ENCODE data around the gene TOMT.

The TOMT gene
- total RNA-seq = 0 reads per million in 4 experiments

- DNase-seq = no peak
Observed at GRCh38 chr11:72105888-72106287, at the start of gene TOMT. Gene TOMT, plus strand, starts transcription at chr11:72105924. Its CDS starts 28 bp downstream, at chr11:72105952.

- DNase-seq = no peak
Observed at GRCh38 chr11:72058416-72059034, 47.2 kb upstream of the TOMT start.

DNA sequence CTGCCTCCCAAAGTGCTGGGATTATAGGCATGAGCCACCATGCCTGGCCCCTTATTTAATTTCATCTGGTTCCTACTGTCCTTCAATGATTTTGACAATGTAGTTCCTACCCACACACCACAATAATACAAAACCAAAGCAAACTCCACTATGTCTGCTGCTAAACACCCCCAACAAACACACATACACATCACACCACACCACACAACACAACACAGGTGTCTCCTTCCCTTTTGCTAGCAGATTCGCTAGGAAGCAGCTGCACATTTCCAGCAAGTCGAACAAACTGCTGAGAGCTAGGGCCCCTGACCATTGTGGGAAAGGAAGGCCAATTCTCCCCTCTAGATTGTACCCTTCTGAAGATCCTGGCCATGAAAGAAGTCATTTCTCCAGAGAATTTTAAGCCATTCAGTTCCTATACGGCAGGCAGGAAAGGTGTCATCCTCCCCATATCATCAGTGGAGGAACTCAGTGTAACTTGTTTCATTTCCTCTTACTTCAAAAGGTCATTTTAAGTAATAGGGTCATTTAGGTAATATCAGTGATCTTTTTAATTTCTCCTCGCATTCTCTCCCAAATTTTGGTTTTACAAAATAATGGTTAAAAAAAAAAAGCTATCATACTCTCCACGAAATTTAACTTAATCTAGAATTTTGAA is 43.9 kb upstream of the TOMT start:
- no peak for DNase-seq

DNA sequence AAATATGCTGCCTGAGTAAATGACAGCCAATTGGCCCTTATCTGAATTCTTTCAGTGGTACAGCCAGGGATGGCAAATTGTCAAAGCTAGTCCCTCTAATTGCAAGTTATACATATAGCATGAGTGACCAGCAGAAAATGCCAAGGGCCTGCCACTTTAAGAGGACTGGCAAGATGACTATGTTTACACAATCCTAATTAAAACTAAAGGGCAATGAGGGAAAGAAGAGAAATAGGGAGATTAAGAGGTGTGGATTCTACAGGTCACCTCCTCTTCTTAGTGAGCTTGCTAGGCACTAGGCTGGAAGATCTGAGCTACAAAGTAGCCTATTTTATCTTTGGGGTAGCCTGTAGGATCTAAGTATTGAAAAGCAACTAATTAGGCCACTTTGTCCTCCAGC is 38.9 kb upstream of the TOMT start:
- no peak for DNase-seq

GRCh38 chr11:72067266-72067665 is 38.5 kb upstream of the TOMT start:
- no peak for DNase-seq

GRCh38 chr11:72067676-72068075 is 38.0 kb upstream of the TOMT start:
- no peak for DNase-seq

DNA sequence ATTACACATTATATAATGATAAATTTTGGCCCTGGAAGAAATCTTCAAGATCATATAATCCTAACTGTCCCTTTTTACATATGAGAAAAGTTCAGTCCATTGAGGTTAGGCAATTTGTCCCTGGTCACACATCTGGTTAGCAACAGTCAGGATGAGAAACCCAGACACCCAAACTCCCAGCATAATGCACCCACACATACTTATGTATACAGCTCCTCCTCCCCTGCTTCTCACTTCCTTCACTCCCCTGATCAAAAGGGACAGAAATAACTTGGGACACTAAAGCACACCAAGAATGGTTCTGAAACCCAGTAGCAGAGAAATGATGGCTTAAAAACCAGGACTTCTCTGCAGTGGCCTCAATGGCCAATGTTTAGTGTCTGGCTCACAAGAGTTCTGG is 36.5 kb upstream of the TOMT start:
- DNase-seq = no peak

GRCh38 chr11:72069787-72070251 is 35.9 kb upstream of the TOMT start:
- DNase-seq = no peak

DNA sequence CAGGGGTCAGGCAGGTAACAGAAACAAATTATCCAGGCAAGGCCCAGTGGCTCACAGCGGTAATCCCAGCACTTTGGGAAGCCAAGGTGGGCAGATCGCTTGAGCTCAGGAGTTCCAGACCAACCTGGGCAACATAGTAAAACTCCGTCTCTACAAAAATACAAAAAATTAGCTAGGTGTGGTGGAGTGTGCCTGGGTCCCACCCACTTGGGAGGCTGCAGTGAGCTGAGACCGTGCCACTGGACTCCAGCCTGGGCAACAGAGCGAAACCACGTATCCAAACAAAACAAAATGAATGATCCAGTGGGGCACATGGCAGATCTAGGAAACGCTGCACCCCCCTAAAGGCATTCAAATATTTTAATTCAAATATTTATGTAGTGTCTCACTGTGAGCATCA is 35.2 kb upstream of the TOMT start:
- DNase-seq = no peak

DNA sequence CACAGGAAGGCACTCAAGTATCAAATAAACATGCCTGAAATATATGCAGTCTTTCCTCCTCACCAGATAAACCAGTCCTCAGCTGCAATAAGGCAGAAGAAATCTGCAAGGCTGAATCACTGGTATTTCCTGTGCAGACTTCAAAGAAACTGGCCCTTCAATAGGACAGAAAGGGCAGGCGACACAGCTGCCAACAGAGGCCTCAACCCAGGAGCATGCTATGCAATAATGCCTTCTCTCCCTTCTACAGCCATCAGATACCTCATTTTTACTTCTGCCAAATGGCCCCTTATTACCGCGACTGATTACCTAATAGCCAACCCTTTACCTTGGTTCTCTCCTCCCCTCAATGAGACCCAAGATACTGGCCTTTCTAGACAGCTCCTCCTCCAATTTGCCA is 33.4 kb upstream of the TOMT start:
- no peak for DNase-seq

- no peak for DNase-seq
Observed at GRCh38 chr11:72075109-72075508, 30.6 kb upstream of the TOMT start.

DNA sequence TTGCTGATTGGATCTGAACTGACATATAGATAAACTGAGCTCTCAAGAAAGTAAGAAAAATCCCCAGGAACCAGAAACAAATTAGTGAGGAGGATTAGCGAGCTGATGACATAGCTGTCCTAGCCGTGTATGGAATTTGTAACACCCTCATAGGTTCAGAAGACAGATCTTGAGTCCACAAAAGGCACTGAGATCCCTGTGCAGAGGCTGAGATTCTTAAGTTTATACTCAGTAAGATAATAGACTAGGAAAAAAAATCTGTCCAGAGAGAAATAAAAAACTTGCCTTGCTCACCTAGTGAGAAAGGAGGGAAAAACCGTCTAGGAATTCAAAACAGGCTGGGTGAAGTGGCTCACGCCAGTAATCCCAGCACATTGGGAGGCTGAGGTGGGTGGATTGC is 30.0 kb upstream of the TOMT start:
- no peak for DNase-seq

DNA sequence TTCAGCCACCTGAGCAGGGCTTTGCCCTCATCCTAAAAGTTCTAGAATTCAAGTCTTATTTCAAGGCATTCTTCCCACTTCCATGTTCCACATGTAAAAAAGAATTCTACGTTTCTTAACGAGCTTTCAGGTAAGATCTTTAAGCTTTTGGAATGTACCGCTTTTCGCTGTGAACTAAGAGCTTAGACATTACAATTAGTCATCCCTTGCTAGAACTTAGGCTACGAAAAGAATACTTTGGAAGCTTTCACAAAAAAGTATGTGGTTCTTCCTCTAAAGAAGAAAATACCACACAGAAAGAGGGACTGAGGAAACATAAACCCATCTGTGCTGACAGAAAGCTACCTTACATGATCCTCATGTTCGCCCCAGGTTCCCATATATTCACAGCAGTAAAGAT is 27.2 kb upstream of the TOMT start:
- DNase-seq = no peak

DNA sequence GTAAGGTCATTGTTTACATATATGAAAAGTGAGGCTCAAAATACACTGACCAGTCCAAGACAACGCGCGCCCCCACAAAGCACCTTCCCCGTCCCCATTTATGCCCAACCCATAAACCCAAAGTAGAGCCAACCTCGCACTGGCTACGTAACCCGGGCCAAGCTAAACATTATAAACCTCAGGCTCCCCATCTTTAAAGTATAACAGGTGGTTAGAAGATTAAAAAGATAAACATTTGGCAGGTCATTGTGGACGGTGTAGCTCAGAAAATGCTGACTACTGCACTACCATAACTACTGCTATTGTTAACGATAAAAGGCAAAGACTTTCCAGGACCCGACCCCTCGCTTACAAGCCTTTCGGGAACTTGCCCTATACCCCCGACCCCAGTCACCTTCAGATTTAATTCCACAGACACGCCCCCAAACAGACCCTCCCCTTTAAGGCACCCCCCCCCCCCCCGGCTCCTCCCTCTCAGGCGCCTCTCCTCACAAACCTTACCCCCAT is 25.9 kb upstream of the TOMT start:
- DNase-seq = no peak

DNA sequence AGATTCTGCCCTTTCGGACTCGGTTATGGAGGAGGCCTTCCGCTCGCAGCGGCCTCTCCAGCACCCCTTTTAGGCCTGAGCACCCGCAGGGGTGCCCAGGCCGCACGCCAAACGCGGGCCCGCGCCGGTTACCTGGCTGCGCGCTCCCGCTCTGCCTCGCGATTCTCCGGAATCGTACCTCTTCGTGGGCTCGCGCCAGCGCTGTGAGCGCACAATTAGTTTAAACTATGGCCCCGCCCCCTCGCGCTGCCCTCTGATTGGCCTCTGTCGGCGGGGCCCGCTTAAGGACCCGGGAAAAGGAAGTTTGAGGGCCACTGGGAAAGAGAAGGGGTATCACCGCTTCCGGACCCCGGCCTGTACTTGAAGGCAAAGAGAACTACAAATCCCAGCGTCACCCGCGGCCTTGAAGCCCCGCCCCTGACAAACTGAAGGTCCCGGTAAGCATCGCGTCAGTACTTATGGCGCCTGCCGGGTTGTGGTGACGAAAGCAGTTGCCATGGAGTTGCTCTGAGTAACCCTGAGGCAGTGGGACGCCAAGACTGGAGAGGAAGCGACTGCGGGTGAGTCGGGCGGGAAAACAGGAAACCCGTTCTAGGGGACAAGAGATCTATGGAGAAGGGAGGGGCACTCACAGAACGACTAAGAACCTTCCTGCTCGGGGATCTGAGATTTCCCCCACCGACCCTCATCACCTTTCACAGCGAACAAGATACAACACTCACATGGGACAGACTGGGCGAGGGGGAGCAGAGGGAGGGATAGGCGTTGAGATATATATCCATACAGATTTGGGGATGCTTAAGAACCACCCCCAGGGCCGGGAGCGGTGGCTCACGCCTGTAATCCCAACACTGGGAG is 25.2 kb upstream of the TOMT start, which contains the start of the genes LRRC51 and NUMA1:
TSS of gene LRRC51 (plus strand) at position 525 of the 858 bp plus-strand sequence. CDS start 8,234 bp downstream, outside the sequence.
TSS of gene NUMA1 (minus strand) at position 217 of the 858 bp plus-strand sequence. CDS start 44,599 bp downstream, outside the sequence.
- peak; percentile 98 for DNase-seq

- DNase-seq = no peak
Observed at GRCh38 chr11:72081184-72081644, 24.5 kb upstream of the TOMT start.

- DNase-seq = no peak
Observed at GRCh38 chr11:72081821-72082453, 23.8 kb upstream of the TOMT start.

GRCh38 chr11:72083414-72083813 is 22.3 kb upstream of the TOMT start:
- DNase-seq = no peak

- no peak for DNase-seq
Observed at GRCh38 chr11:72084076-72084475, 21.6 kb upstream of the TOMT start.

DNA sequence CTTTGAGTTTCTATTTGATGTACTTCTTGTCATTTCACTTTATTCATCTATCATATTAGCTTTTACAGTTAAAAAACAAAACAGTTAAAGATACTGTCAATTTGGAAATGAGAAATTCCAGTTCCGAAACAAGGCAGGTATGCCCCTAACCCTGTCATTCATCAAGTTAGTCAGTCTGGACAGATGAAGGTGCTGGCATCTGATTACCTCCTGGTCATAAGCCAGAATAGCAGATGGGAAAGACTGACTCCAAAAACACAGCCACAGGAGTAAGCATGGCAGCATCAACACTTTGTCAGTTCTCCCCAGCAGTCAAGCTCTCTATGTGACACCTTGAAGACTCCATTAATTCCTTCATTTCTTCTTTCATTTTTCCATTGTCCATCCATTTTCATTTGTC is 20.8 kb upstream of the TOMT start:
- no peak for DNase-seq

- DNase-seq = no peak
Observed at GRCh38 chr11:72085621-72086351, 19.9 kb upstream of the TOMT start.
